ENCODE results near the gene RINL. TPM values are rescaled to one million over a fixed set of nuclear protein-coding genes. Genes with fewer than 3 reads are reported as not detected.
"Not testable (repeated sequence)": the region's sequence is repeated elsewhere in the genome, so short reads cannot be mapped to it uniquely, and the experiment has no call there.

Gene RINL
- total RNA-seq, 1 donor from 2014 or later, result 2.7 TPM

- peak overlapping the region; percentile 68 for H3K27ac Mint-ChIP-seq (ENCODE audit: unreplicated experiment)
- H3K4me1 Mint-ChIP-seq (ENCODE audit: low read depth, unreplicated experiment), result peaks cover 9% of the 10 kb centered on the region
- peaks cover 5% of the 10 kb centered on the region for H3K36me3 Mint-ChIP-seq (ENCODE audit: unreplicated experiment)
- H3K27me3 Mint-ChIP-seq (ENCODE audit: unreplicated experiment), result peaks cover 10% of the 10 kb centered on the region
- TF ChIP-seq, protein P1, sequence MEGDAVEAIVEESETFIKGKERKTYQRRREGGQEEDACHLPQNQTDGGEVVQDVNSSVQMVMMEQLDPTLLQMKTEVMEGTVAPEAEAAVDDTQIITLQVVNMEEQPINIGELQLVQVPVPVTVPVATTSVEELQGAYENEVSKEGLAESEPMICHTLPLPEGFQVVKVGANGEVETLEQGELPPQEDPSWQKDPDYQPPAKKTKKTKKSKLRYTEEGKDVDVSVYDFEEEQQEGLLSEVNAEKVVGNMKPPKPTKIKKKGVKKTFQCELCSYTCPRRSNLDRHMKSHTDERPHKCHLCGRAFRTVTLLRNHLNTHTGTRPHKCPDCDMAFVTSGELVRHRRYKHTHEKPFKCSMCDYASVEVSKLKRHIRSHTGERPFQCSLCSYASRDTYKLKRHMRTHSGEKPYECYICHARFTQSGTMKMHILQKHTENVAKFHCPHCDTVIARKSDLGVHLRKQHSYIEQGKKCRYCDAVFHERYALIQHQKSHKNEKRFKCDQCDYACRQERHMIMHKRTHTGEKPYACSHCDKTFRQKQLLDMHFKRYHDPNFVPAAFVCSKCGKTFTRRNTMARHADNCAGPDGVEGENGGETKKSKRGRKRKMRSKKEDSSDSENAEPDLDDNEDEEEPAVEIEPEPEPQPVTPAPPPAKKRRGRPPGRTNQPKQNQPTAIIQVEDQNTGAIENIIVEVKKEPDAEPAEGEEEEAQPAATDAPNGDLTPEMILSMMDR (IDR thresholded peaks at IDR 0.05; ENCODE audit: partially characterized antibody, unreplicated experiment), result no peak
- H3K9me3 Mint-ChIP-seq (ENCODE audit: unreplicated experiment), result peaks cover 9% of the 10 kb centered on the region
- DNase-seq, result no peak
- no peak overlapping the region for H3K4me3 Mint-ChIP-seq (ENCODE audit: unreplicated experiment)
Observed at GRCh38 chr19:38856813-38857212, 21.3 kb downstream of the RINL start.

GRCh38 chr19:38855751-38856150 is 22.3 kb downstream of the RINL start:
- H3K27ac Mint-ChIP-seq (ENCODE audit: unreplicated experiment); H3K36me3 Mint-ChIP-seq (ENCODE audit: unreplicated experiment); H3K4me1 Mint-ChIP-seq (ENCODE audit: low read depth, unreplicated experiment); H3K4me3 Mint-ChIP-seq (ENCODE audit: unreplicated experiment); DNase-seq: not testable (repeated sequence)
- Mint-ChIP-seq H3K27me3 (ENCODE audit: unreplicated experiment) (peaks cover 12% of the 10 kb centered on the region), H3K9me3 (ENCODE audit: unreplicated experiment) (peaks cover 12% of the 10 kb centered on the region)

- H3K4me3 Mint-ChIP-seq (ENCODE audit: unreplicated experiment); DNase-seq; H3K36me3 Mint-ChIP-seq (ENCODE audit: unreplicated experiment); H3K4me1 Mint-ChIP-seq (ENCODE audit: low read depth, unreplicated experiment): not testable (repeated sequence)
- peaks cover 19% of the 10 kb centered on the region for H3K9me3 Mint-ChIP-seq (ENCODE audit: unreplicated experiment)
- peak overlapping the region; percentile 87 for H3K27ac Mint-ChIP-seq (ENCODE audit: unreplicated experiment)
- peaks cover 20% of the 10 kb centered on the region for H3K27me3 Mint-ChIP-seq (ENCODE audit: unreplicated experiment)
Observed at GRCh38 chr19:38854961-38855360, 23.1 kb downstream of the RINL start.

- Mint-ChIP-seq H3K4me3 (ENCODE audit: unreplicated experiment) (peak overlapping the region; percentile 93), H3K27me3 (ENCODE audit: unreplicated experiment) (peaks cover 26% of the 10 kb centered on the region), H3K27ac (ENCODE audit: unreplicated experiment) (peak overlapping the region; percentile 88), H3K9me3 (ENCODE audit: unreplicated experiment) (peaks cover 25% of the 10 kb centered on the region), H3K36me3 (ENCODE audit: unreplicated experiment) (peaks cover 5% of the 10 kb centered on the region), H3K4me1 (ENCODE audit: low read depth, unreplicated experiment) (peaks cover 11% of the 10 kb centered on the region)
- no peak for DNase-seq
- TF ChIP-seq, protein P1 (IDR thresholded peaks at IDR 0.05; ENCODE audit: partially characterized antibody, unreplicated experiment), result no peak
Observed at GRCh38 chr19:38853214-38853613, 24.9 kb downstream of the RINL start.

DNA sequence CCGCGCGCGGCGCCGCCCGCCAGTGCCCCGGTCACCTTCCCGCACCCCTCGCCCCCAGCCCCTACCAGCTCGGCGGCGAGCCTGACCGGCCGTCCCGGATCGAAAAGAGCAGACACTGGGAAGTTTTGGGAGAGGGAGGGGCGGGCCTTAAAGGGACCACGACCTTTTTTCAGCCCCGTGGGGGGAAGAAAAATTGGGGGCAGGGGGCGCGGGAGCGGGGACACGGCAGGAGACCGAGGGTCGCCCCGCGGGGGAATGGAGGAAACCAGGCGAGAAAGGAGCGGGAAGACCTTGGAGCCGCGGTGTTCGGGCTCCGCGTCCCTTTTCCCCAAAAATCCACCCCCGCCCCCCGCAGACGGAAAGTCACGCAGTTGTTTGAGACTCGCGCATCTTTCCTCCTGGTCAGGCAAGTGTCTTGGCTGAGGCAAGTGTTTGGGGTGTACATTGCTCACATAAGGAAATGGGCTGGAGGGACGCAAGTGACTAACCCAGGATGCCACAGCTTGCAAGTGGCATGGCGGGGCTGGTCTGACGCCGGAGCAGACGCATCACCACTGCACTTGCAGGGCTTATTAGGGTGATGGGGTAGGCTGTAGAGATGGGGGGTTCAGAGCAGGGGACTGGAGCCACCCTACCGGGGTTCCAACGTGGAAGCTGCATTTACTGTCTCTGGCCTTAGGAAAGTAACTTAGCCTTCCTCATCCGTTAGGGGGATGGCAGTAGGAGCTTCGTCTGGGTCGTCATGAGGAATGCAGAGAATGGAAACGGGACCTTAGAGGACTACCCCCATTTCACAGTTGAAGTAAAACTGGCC is 25.6 kb downstream of the RINL start:
- H3K9me3 Mint-ChIP-seq (ENCODE audit: unreplicated experiment), result peaks cover 25% of the 10 kb centered on the region
- peaks cover 5% of the 10 kb centered on the region for H3K36me3 Mint-ChIP-seq (ENCODE audit: unreplicated experiment)
- peak overlapping the region; percentile 93 for H3K4me3 Mint-ChIP-seq (ENCODE audit: unreplicated experiment)
- TF ChIP-seq, protein P1 (IDR thresholded peaks at IDR 0.05; ENCODE audit: partially characterized antibody, unreplicated experiment), result no peak
- peak; percentile 35 for DNase-seq
- peaks cover 13% of the 10 kb centered on the region for H3K4me1 Mint-ChIP-seq (ENCODE audit: low read depth, unreplicated experiment)
- peaks cover 28% of the 10 kb centered on the region for H3K27me3 Mint-ChIP-seq (ENCODE audit: unreplicated experiment)
- peak overlapping the region; percentile 88 for H3K27ac Mint-ChIP-seq (ENCODE audit: unreplicated experiment)

GRCh38 chr19:38851622-38852230 is 26.3 kb downstream of the RINL start:
- Mint-ChIP-seq H3K4me3 (ENCODE audit: unreplicated experiment) (peak overlapping the region; percentile 93), H3K4me1 (ENCODE audit: low read depth, unreplicated experiment) (peaks cover 13% of the 10 kb centered on the region), H3K9me3 (ENCODE audit: unreplicated experiment) (peaks cover 26% of the 10 kb centered on the region), H3K27me3 (ENCODE audit: unreplicated experiment) (peaks cover 28% of the 10 kb centered on the region), H3K36me3 (ENCODE audit: unreplicated experiment) (peaks cover 3% of the 10 kb centered on the region), H3K27ac (ENCODE audit: unreplicated experiment) (peak overlapping the region; percentile 64)
- peak; percentile 92 for DNase-seq
- TF ChIP-seq, protein P1 (IDR thresholded peaks at IDR 0.05; ENCODE audit: partially characterized antibody, unreplicated experiment), result no peak

All from glutamatergic neuron (in vitro differentiated cells).